Pons (tissue), 1 donor: ENCODE results near the gene PTGES.

ENCODE experiments used
- DNase-seq: peaks from one replicate; pipeline ENCODE4 v3.0.0-alpha.2; 2016; ENCODE audit warnings: low spot score

The PTGES gene

GRCh38 chr9:129745200-129745599 lies 7.6 kb downstream of the PTGES start:
- DNase-seq, result no peak

- no peak for DNase-seq
These were observed 12.0 kb downstream of the PTGES start for GRCh38 chr9:129740666-129741464.

- DNase-seq, result no peak
These were observed 12.7 kb downstream of the PTGES start for GRCh38 chr9:129740174-129740573.

- DNase-seq, result no peak
These were observed 13.4 kb downstream of the PTGES start for GRCh38 chr9:129739432-129739831.

GRCh38 chr9:129737479-129738274 lies 15.2 kb downstream of the PTGES start:
- peak; percentile 58 for DNase-seq

- DNase-seq, result no peak
These were observed 16.5 kb downstream of the PTGES start for GRCh38 chr9:129736334-129736733.

GRCh38 chr9:129735546-129735945 lies 17.3 kb downstream of the PTGES start:
- DNase-seq, result no peak

- DNase-seq, result no peak
These were observed 19.2 kb downstream of the PTGES start for GRCh38 chr9:129733632-129733953.

GRCh38 chr9:129732946-129733631 lies 19.8 kb downstream of the PTGES start:
- DNase-seq, result no peak

GRCh38 chr9:129732100-129732499 lies 20.7 kb downstream of the PTGES start:
- no peak for DNase-seq

- DNase-seq, result no peak
These were observed 21.3 kb downstream of the PTGES start for GRCh38 chr9:129731477-129732085.

GRCh38 chr9:129728744-129729143 lies 24.1 kb downstream of the PTGES start:
- DNase-seq, result no peak

- peak; percentile 31 for DNase-seq
These were observed 26.3 kb downstream of the PTGES start for GRCh38 chr9:129726322-129727160.

- DNase-seq, result no peak
These were observed 27.0 kb downstream of the PTGES start for GRCh38 chr9:129725795-129726251.

- no peak for DNase-seq
These were observed 28.2 kb downstream of the PTGES start for GRCh38 chr9:129724456-129725190.

GRCh38 chr9:129722913-129723312 lies 29.9 kb downstream of the PTGES start:
- DNase-seq, result no peak

- DNase-seq, result no peak
These were observed 31.8 kb downstream of the PTGES start for GRCh38 chr9:129720865-129721545.

- DNase-seq, result no peak
These were observed 32.5 kb downstream of the PTGES start for GRCh38 chr9:129720181-129720864.

GRCh38 chr9:129719135-129719534 lies 33.7 kb downstream of the PTGES start:
- DNase-seq, result no peak
